ENCODE measurements around the gene CHRM1.

The CHRM1 gene

GRCh38 chr11:62908468-62909072 lies 12.6 kb downstream of the CHRM1 start:
- TF ChIP-seq CTCF (IDR thresholded peaks at IDR 0.05; ENCODE audit: control extremely low read depth, extremely low read depth, low read depth, missing control alignments) = no peak
- ChIA-PET POLR2A (no interaction called here), CTCF (interaction anchor here (2.8 to 10.6 kb wide), 4 partner anchors 12 to 112 kb away, joined by 11 to 347 read pairs (median 55); partner anchors contain the start of gene CHRM1)
- no peak for DNase-seq (ENCODE audit: extremely low spot score)

GRCh38 chr11:62905927-62906531 lies 15.1 kb downstream of the CHRM1 start:
- ChIA-PET CTCF (interaction anchor here (0.6 to 10.6 kb wide), 46 partner anchors 9 to 1770 kb away, joined by 3 to 347 read pairs (median 4); partner anchors contain the start of genes CHRM1, RTN3 and SLC3A2), POLR2A (no interaction called here)
- peak; percentile 84 for DNase-seq (ENCODE audit: extremely low spot score)
- peak; percentile 99 for TF ChIP-seq CTCF (IDR thresholded peaks at IDR 0.05; ENCODE audit: control extremely low read depth, extremely low read depth, low read depth, missing control alignments)

GRCh38 chr11:62905296-62905695 lies 15.9 kb downstream of the CHRM1 start:
- ChIA-PET POLR2A (no interaction called here), CTCF (interaction anchor here (0.6 to 10.6 kb wide), 41 partner anchors 10 to 776 kb away, joined by 3 to 347 read pairs (median 4); partner anchors contain the start of genes CHRM1, RTN3, SLC22A8 and SLC3A2)
- TF ChIP-seq CTCF (IDR thresholded peaks at IDR 0.05; ENCODE audit: control extremely low read depth, extremely low read depth, low read depth, missing control alignments) = no peak
- DNase-seq (ENCODE audit: extremely low spot score) = no peak

- TF ChIP-seq CTCF (IDR thresholded peaks at IDR 0.05; ENCODE audit: control extremely low read depth, extremely low read depth, low read depth, missing control alignments) = no peak
- no peak for DNase-seq (ENCODE audit: extremely low spot score)
- POLR2A ChIA-PET = interaction anchor here (1.2 kb wide), 1 partner anchor 13 kb away, joined by 4 read pairs; no protein-coding TSS in a partner anchor
- CTCF ChIA-PET = interaction anchor here (0.7 to 10.6 kb wide), 7 partner anchors 18 to 125 kb away, joined by 3 to 347 read pairs (median 4); partner anchors contain the start of genes CHRM1 and SLC3A2
Measured at GRCh38 chr11:62902932-62903331, 18.2 kb downstream of the CHRM1 start.

GRCh38 chr11:62898027-62898426 lies 23.1 kb downstream of the CHRM1 start:
- POLR2A ChIA-PET = no interaction called here

More at GRCh38 chr11:62898027-62898426, 23.1 kb downstream of the CHRM1 start:
- no peak for DNase-seq (ENCODE audit: extremely low spot score)
- CTCF ChIA-PET = interaction anchor here (2.0 to 7.3 kb wide), 3 partner anchors 8 to 126 kb away, joined by 5 to 51 read pairs (median 11); partner anchors contain the start of gene SLC3A2
- TF ChIP-seq CTCF (IDR thresholded peaks at IDR 0.05; ENCODE audit: control extremely low read depth, extremely low read depth, low read depth, missing control alignments) = no peak

Data from GM10248 (cell line).